Mesothelial cell of epicardium (in vitro differentiated cells): ENCODE results near the gene PPP2R2B. TPM values are rescaled to one million over a fixed set of nuclear protein-coding genes. Genes with fewer than 3 reads are reported as not detected.

ENCODE experiments used
- DNase-seq, 2 experiments: peaks; one replicate each; pipeline ENCODE4 v3.0.0; 2021; ENCODE audit warnings: low spot score in 2 of 2; ENCODE audit not compliant: unreplicated experiment in 2 of 2
- H3K27ac Mint-ChIP-seq: 2 replicates; pipeline ENCODE4 v1.8.0; 2021; ENCODE audit warnings: mixed read lengths
- H3K27me3 Mint-ChIP-seq: 2 replicates; pipeline ENCODE4 v1.8.0; 2021; ENCODE audit warnings: low read depth, mixed read lengths
- H3K36me3 Mint-ChIP-seq: 2 replicates; pipeline ENCODE4 v1.8.0; 2021; ENCODE audit warnings: mixed read lengths
- H3K4me1 Mint-ChIP-seq: 2 replicates; pipeline ENCODE4 v1.8.0; 2021; ENCODE audit warnings: mixed read lengths
- H3K4me3 Mint-ChIP-seq: 2 replicates; pipeline ENCODE4 v1.8.0; 2021; ENCODE audit warnings: mild to moderate bottlenecking, moderate library complexity, mixed read lengths
- H3K9me3 Mint-ChIP-seq: 2 replicates; pipeline ENCODE4 v1.8.0; 2021; ENCODE audit warnings: mixed read lengths
- CTCF ChIP-seq: fragments of 200-600 bp; sonication (generic); IDR thresholded peaks from one replicate; pipeline ENCODE4 v1.5.0; 2021; ENCODE audit warnings: antibody characterized with exemption; ENCODE audit not compliant: unreplicated experiment
- total RNA-seq: library from RNA; stranded (reverse); gene quantifications from 3 replicates; pipeline ENCODE4 v1.2.1, GENCODE V29; 2021

PPP2R2B gene
- total RNA-seq, 1 donor from 2014 or later = 18.2 TPM

GRCh38 chr5:146756546-146756945, 122.0 kb downstream of the PPP2R2B start:
- Mint-ChIP-seq H3K36me3 (peaks cover 4% of the 10 kb centered on the region), H3K4me1 (peaks cover 38% of the 10 kb centered on the region), H3K27me3 (no peaks in the 10 kb centered on the region), H3K4me3 (no peak overlapping the region), H3K27ac (no peak overlapping the region), H3K9me3 (peaks cover 5% of the 10 kb centered on the region)
- TF ChIP-seq CTCF = no peak
- DNase-seq = no peak

- H3K4me1 Mint-ChIP-seq = peaks cover 38% of the 10 kb centered on the region
- no peak overlapping the region for H3K27ac Mint-ChIP-seq
- DNase-seq = no peak
- H3K4me3 Mint-ChIP-seq = no peak overlapping the region
- peaks cover 5% of the 10 kb centered on the region for H3K9me3 Mint-ChIP-seq
- peaks cover 6% of the 10 kb centered on the region for H3K36me3 Mint-ChIP-seq
- no peak for TF ChIP-seq CTCF
- no peaks in the 10 kb centered on the region for H3K27me3 Mint-ChIP-seq
These were observed 122.8 kb downstream of the PPP2R2B start for GRCh38 chr5:146755793-146756192.

GRCh38 chr5:146754621-146755020, 123.9 kb downstream of the PPP2R2B start:
- Mint-ChIP-seq H3K36me3 (peaks cover 2% of the 10 kb centered on the region), H3K4me3 (no peak overlapping the region), H3K27ac (no peak overlapping the region), H3K27me3 (no peaks in the 10 kb centered on the region), H3K9me3 (no peaks in the 10 kb centered on the region), H3K4me1 (peaks cover 36% of the 10 kb centered on the region)
- DNase-seq = no peak
- TF ChIP-seq CTCF = no peak

- peaks cover 27% of the 10 kb centered on the region for H3K4me1 Mint-ChIP-seq
- no peak for TF ChIP-seq CTCF
- H3K27ac Mint-ChIP-seq = peak overlapping the region; percentile 14
These were observed 124.9 kb downstream of the PPP2R2B start for GRCh38 chr5:146753641-146754040.

GRCh38 chr5:146751781-146752401, 126.7 kb downstream of the PPP2R2B start:
- Mint-ChIP-seq H3K9me3 (peaks cover 8% of the 10 kb centered on the region), H3K36me3 (peaks cover 5% of the 10 kb centered on the region), H3K4me3 (no peak overlapping the region), H3K27ac (no peak overlapping the region), H3K4me1 (peaks cover 26% of the 10 kb centered on the region), H3K27me3 (no peaks in the 10 kb centered on the region)
- no peak for DNase-seq
- no peak for TF ChIP-seq CTCF

More at GRCh38 chr5:146753641-146754040, 124.9 kb downstream of the PPP2R2B start:
- no peak for DNase-seq
- no peaks in the 10 kb centered on the region for H3K27me3 Mint-ChIP-seq
- H3K36me3 Mint-ChIP-seq = peaks cover 5% of the 10 kb centered on the region
- no peak overlapping the region for H3K4me3 Mint-ChIP-seq
- peaks cover 5% of the 10 kb centered on the region for H3K9me3 Mint-ChIP-seq
